Activated T-cell treated with anti-CD3 and anti-CD28 coated beads, Interleukin-2, amount 50 U/mL, for 4 hours (primary cell): ENCODE measurements around the gene CHST6. TPM values are rescaled to one million over a fixed set of nuclear protein-coding genes. Genes with fewer than 3 reads are reported as not detected.
"Not testable (repeated sequence)": the region's sequence is repeated elsewhere in the genome, so short reads cannot be mapped to it uniquely, and the experiment has no call there.

Experiments
- ATAC-seq, 2 donors: fragments of 200-7000 bp; cut with Tn5 transposase; one replicate each; pipeline ENCODE4 v1.10.0; 2021
- DNase-seq: peaks from one replicate; pipeline ENCODE4 v3.0.0-alpha.2; 2020
- H3K27me3 Mint-ChIP-seq: one replicate; pipeline ENCODE4 v1.8.0; 2021; ENCODE audit warnings: low read depth, mixed read lengths
- H3K36me3 Mint-ChIP-seq: one replicate; pipeline ENCODE4 v1.8.0; 2022; ENCODE audit warnings: mixed read lengths; ENCODE audit not compliant: insufficient read depth
- H3K4me1 Mint-ChIP-seq: one replicate; pipeline ENCODE4 v1.8.0; 2021; ENCODE audit warnings: low read depth, mixed read lengths
- H3K4me3 Mint-ChIP-seq: one replicate; pipeline ENCODE4 v1.8.0; 2021; ENCODE audit warnings: mild to moderate bottlenecking, moderate library complexity, mixed read lengths
- H3K9me3 Mint-ChIP-seq: one replicate; pipeline ENCODE4 v1.8.0; 2021; ENCODE audit warnings: mixed read lengths
- total RNA-seq, 3 donors: library from RNA; stranded (reverse); gene quantifications; one replicate each; pipeline ENCODE4 v1.2.1, GENCODE V29; 2021

The CHST6 gene
- total RNA-seq, 3 donors from 2014 or later: not detected

- no peaks in the 10 kb centered on the region for H3K9me3 Mint-ChIP-seq
- H3K27me3 Mint-ChIP-seq: no peaks in the 10 kb centered on the region
- H3K4me1 Mint-ChIP-seq: no peaks in the 10 kb centered on the region
Observed at GRCh38 chr16:75526032-75526790, 31.0 kb upstream of the CHST6 start.

GRCh38 chr16:75519175-75519574 lies 23.9 kb upstream of the CHST6 start:
- ATAC-seq (no peak), DNase-seq (no peak)
- no peaks in the 10 kb centered on the region for H3K36me3 Mint-ChIP-seq
- no peaks in the 10 kb centered on the region for H3K9me3 Mint-ChIP-seq
- H3K27me3 Mint-ChIP-seq: no peaks in the 10 kb centered on the region
- H3K4me1 Mint-ChIP-seq: peaks cover 8% of the 10 kb centered on the region
- no peak overlapping the region for H3K4me3 Mint-ChIP-seq

More at GRCh38 chr16:75526032-75526790, 31.0 kb upstream of the CHST6 start:
- ATAC-seq (no peak), DNase-seq (no peak)
- Mint-ChIP-seq H3K4me3 (no peak overlapping the region), H3K36me3 (no peaks in the 10 kb centered on the region)

DNA sequence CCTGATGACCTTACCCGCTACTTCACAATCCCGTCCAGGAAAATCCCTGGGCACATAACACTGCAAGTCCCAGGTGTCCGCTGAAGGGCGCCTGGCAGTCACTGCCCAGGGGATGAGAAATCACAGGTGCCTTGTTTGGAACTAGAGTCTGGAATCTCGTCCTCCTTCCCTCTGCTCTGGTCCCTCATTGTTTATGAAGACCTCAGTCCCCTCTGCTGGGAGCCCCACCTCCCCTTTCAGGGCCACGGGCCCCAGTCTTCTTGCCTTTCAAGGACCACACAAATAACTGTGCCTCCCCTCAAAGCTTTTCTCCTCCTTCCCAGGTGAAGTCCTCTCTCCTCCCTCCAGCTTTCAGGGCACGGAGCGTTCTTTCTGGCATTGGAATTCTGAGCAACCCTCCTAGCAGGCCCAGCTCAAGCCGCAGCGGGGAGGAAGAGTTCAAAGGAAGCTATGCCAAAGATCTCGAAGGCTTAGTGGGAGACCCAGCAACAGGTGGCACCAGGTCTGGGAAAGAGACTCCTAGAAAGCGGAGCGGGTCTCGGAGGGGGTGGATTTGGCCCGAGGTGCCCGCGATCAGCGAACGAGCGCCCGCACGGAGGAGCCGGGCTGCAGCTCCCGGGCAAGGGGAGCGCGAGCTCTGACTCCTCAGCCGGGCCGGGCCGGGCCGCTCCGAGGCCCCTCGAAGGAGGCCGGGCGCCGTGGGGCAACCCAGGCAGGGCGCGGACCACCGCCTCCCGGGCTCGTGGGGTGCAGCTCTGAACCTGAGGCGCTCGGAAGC lies 21.1 kb upstream of the CHST6 start:
- H3K27me3 Mint-ChIP-seq, H3K36me3 Mint-ChIP-seq, H3K4me1 Mint-ChIP-seq, H3K9me3 Mint-ChIP-seq: not testable (repeated sequence)
- DNase-seq (peak; percentile 15), ATAC-seq (peak; percentile 51 to 56)
- H3K4me3 Mint-ChIP-seq: peak overlapping the region; percentile 76

DNA sequence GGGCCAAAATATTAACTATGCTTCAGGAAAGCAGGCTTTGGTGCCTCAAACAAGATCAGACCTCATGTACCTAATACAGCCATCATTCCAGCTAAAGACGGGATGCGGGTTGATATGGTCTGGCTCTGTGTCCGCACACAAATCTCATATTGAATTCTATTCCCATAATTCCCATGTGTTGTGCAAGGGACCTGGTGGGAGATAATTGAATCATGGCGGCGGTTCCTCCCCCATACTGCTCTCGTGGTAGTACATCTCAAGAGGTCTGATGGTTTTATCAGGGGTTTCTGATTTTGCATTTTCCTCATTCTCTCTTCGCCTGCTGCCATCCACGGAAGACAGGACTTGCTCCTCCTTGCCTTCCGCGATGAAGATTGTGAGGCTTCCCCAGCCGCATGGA lies 19.1 kb upstream of the CHST6 start:
- no peak overlapping the region for H3K4me3 Mint-ChIP-seq
- ATAC-seq (no peak), DNase-seq (no peak)
- no peaks in the 10 kb centered on the region for H3K36me3 Mint-ChIP-seq
- H3K9me3 Mint-ChIP-seq: no peaks in the 10 kb centered on the region
- H3K4me1 Mint-ChIP-seq: peaks cover 8% of the 10 kb centered on the region
- no peaks in the 10 kb centered on the region for H3K27me3 Mint-ChIP-seq

GRCh38 chr16:75506574-75506973 lies 11.3 kb upstream of the CHST6 start:
- no peak overlapping the region for H3K4me3 Mint-ChIP-seq
- ATAC-seq: no peak
- H3K4me1 Mint-ChIP-seq: no peaks in the 10 kb centered on the region
- peaks cover 4% of the 10 kb centered on the region for H3K27me3 Mint-ChIP-seq
- no peaks in the 10 kb centered on the region for H3K9me3 Mint-ChIP-seq
- DNase-seq: no peak
- H3K36me3 Mint-ChIP-seq: no peaks in the 10 kb centered on the region

DNA sequence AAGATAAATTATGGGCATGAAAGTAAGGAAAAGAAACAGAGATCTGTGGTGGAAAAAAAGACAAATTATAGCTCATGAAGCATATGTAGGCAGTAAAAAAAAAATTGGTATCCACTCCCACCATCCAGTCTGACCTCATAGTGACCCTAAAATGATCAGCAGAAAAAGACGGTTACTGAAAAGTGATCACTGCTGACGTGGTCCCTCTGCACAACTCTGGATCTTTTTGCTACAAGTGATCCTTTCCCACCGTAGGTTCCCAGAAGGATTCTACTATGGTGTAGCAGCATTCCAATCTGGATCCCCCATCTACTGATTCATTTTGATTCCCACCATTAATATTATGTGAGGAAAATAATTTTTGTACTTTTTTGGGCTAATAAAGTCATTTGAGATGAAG lies 10.9 kb upstream of the CHST6 start:
- no peaks in the 10 kb centered on the region for H3K4me1 Mint-ChIP-seq
- H3K4me3 Mint-ChIP-seq: no peak overlapping the region
- ATAC-seq: no peak
- H3K9me3 Mint-ChIP-seq: no peaks in the 10 kb centered on the region
- H3K27me3 Mint-ChIP-seq: peaks cover 4% of the 10 kb centered on the region
- DNase-seq: no peak
- no peaks in the 10 kb centered on the region for H3K36me3 Mint-ChIP-seq

GRCh38 chr16:75503801-75504200 lies 8.6 kb upstream of the CHST6 start:
- DNase-seq: no peak
- Mint-ChIP-seq H3K9me3 (no peaks in the 10 kb centered on the region), H3K4me3 (no peak overlapping the region), H3K4me1 (no peaks in the 10 kb centered on the region), H3K27me3 (peaks cover 3% of the 10 kb centered on the region), H3K36me3 (no peaks in the 10 kb centered on the region)
- no peak for ATAC-seq

GRCh38 chr16:75502916-75503605 lies 7.8 kb upstream of the CHST6 start:
- DNase-seq (no peak), ATAC-seq (no peak)
- Mint-ChIP-seq H3K36me3 (no peaks in the 10 kb centered on the region), H3K9me3 (no peaks in the 10 kb centered on the region), H3K4me3 (no peak overlapping the region), H3K27me3 (no peaks in the 10 kb centered on the region), H3K4me1 (no peaks in the 10 kb centered on the region)

GRCh38 chr16:75501820-75502219 lies 6.6 kb upstream of the CHST6 start:
- not testable (repeated sequence) for ATAC-seq, H3K4me1 Mint-ChIP-seq

GRCh38 chr16:75501359-75501758 lies 6.1 kb upstream of the CHST6 start:
- Mint-ChIP-seq H3K36me3 (no peaks in the 10 kb centered on the region), H3K27me3 (peaks cover 7% of the 10 kb centered on the region), H3K4me1 (no peaks in the 10 kb centered on the region), H3K4me3 (no peak overlapping the region), H3K9me3 (no peaks in the 10 kb centered on the region)
- ATAC-seq (no peak), DNase-seq (no peak)

More at GRCh38 chr16:75501820-75502219, 6.6 kb upstream of the CHST6 start:
- H3K4me3 Mint-ChIP-seq, H3K27me3 Mint-ChIP-seq, DNase-seq, H3K9me3 Mint-ChIP-seq, H3K36me3 Mint-ChIP-seq: not testable (repeated sequence)

DNA sequence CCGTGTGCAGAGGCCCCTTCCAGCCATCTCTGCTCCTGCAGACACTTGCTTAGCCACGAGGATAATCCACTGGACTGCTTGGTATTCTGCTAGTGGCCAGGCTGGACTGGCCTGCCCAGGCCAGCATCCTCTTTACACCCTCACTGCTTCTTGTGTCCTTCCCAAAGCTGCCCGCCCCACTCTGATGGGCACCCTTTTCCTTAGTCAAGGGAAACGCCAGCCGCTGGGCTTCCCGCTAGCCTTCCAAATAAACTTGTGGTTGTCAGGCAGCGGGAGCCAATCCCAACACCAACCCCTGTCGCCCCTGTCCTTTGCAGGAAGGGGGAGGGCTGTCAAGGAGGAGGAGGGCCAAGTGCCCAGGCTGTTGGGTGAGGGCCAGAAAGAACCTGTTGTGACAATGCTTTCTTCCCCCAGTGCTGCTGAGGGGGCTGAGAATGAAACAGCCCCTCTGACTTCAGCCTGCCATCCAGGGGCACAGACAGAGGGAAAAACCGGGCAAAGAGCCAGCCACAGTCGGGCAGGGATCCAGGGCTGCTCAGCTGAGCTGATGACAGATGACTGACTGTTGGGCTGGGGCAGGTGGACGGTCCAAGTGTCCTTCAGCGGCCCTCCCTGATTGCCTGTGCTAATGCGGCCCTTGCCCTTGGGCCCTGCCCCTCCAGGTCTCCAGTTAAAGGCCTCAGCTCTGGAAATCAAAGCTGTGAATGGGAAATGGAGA lies 3.5 kb upstream of the CHST6 start:
- H3K4me1 Mint-ChIP-seq, H3K36me3 Mint-ChIP-seq, DNase-seq, H3K4me3 Mint-ChIP-seq, ATAC-seq, H3K9me3 Mint-ChIP-seq: not testable (repeated sequence)
- H3K27me3 Mint-ChIP-seq: peaks cover 20% of the 10 kb centered on the region

- no peaks in the 10 kb centered on the region for H3K36me3 Mint-ChIP-seq
- DNase-seq (no peak), ATAC-seq (no peak)
- H3K9me3 Mint-ChIP-seq: no peaks in the 10 kb centered on the region
- H3K4me3 Mint-ChIP-seq: no peak overlapping the region
- peaks cover 32% of the 10 kb centered on the region for H3K27me3 Mint-ChIP-seq
- peaks cover 9% of the 10 kb centered on the region for H3K4me1 Mint-ChIP-seq
Observed at GRCh38 chr16:75497558-75497957, 2.3 kb upstream of the CHST6 start.

DNA sequence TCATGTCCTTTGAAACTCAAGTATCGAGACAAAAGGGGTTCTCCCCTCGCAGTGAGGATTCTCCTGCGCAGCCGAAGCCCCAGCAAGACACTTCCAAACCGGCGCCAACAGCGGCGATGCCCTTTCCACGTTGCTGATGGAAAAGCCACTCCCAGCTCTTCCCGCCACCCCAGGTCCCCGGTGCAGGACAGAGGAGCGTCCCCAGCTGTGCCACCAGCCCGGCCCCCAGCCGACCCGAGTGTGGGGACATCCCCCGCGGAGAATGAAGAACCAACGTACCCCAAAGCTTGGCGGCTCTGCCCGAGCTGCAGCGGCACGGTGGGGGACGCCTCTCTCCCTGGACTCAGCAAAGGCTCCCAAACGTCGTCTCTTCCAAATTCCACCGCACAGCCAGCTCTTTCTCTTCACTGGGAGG lies 573 bp downstream of the CHST6 start:
- H3K27me3 Mint-ChIP-seq: peaks cover 33% of the 10 kb centered on the region
- no peak for DNase-seq
- H3K4me3 Mint-ChIP-seq: peak overlapping the region; percentile 62
- H3K4me1 Mint-ChIP-seq: peaks cover 9% of the 10 kb centered on the region
- H3K36me3 Mint-ChIP-seq: no peaks in the 10 kb centered on the region
- H3K9me3 Mint-ChIP-seq: no peaks in the 10 kb centered on the region
- peak; percentile 22 to 35 for ATAC-seq

DNA sequence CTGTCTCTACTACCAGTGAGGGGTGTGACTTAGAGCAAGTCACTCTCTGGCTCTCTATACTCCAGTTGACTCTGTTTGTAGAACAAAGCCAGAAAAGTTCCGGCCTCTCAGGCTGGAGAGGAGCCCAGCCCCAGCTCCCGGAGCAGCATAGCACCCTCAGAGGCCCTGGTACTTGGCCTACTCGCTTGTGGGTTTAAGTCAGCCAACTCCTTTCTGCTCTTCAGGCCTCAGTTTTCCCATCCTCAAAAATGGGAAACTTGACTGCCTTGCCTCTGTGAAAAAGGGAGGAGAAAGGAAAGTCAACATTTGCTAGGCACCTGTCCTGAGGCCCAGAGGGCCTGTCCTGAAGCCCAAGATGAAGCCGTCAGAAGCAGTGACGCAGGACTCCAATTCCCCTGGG lies 1.1 kb downstream of the CHST6 start:
- no peak for ATAC-seq
- H3K27me3 Mint-ChIP-seq: peaks cover 33% of the 10 kb centered on the region
- no peak for DNase-seq
- H3K36me3 Mint-ChIP-seq: no peaks in the 10 kb centered on the region
- H3K9me3 Mint-ChIP-seq: no peaks in the 10 kb centered on the region
- peak overlapping the region; percentile 62 for H3K4me3 Mint-ChIP-seq
- peaks cover 9% of the 10 kb centered on the region for H3K4me1 Mint-ChIP-seq
